ENCODE results near the gene KRT72.
"Not testable (repeated sequence)": the region's sequence is repeated elsewhere in the genome, so short reads cannot be mapped to it uniquely, and the experiment has no call there.

The KRT72 gene

DNA sequence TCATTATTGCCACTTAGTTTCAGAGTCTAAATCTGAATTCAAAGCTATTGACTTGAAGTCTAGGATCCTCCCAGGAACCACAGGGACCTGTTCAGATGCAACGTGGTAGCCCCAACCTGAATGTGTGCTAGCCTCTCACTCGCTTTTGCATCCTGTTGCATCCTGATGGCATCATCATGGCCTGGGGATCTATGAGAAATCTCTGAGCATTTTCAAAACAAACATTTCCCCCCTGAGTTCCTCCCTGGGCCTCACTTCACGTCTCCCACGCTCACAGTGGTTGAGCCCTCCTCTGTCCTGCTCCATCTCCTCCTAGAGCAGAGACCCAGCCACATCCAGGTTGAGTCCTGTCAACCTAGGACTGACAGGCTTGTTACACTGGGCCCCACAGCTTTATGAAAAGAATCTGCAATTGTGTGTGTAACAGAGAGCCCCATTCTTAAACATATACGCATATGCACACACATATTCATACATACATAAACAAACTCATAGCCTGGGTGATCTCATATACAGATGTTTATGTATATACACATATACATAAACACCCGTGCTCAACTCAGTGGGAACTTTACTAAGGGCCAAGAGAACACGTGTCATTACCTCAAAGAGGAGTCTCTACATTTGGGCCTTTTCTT lies 5.4 kb upstream of the KRT72 start:
- DNase-seq (ENCODE audit: low read depth in 2 of 2) = no peak

DNA sequence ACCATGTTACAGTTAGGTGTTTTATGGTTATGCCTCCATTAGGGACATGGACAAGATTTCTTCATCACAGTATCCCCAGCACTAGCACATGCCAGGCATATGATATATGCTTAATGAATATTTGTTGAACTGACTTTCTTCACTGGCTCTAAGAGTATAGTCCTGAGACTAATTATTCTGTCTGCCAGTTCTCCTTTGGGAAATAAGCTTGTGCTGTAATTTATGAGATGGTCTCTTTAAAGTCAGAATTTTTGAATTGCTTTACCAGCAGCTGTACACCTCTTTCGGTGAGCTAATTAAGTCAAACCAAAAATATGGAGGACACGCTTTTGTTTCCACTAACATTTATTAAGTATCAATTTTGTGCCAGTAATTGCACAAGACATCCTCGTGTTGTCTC lies 4.8 kb upstream of the KRT72 start:
- DNase-seq (ENCODE audit: low read depth in 2 of 2) = no peak

GRCh38 chr12:52605542-52605941 lies 4.3 kb upstream of the KRT72 start:
- DNase-seq (ENCODE audit: low read depth in 2 of 2) = no peak

- DNase-seq (ENCODE audit: low read depth in 2 of 2) = no peak
These were observed 3.6 kb upstream of the KRT72 start for GRCh38 chr12:52604859-52605258.

DNA sequence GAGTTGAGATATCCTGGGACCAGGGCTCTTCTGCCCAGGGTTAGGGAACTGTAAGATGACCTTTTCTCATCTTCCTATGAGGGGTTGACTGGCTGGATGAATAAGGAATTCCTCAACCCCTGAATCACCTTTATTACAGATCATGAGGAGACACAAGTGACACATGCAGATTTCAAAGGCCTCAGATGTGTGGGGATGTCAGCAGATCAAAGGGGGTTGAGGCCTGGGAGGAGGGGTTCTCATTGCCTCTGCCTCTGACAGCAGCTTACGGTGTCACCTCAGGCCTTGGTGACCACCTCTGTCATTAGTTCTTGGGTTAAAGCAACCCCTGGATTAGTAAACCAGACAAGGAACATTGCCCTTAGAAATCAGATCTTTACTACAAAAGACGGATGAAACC lies 2.1 kb upstream of the KRT72 start:
- DNase-seq (ENCODE audit: low read depth in 2 of 2) = no peak

DNA sequence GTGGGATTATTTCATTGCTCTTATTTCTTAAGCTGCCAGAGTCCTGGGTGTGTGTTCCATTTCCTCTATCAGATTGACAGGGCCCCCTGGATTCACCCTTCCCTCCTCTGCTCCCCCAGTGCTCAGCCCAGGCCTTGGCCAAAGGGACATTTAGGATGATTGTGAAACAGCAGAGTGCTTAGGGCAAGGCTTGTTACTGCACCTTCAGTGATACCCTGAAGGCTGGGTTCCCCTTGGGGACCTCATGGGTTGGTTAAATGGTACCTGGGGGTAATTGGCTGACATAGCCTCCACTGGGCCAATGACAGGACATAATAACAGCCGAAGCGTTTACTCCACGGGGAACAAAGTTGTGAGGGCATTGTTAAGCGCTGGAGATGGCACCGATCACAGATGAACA lies 1.3 kb upstream of the KRT72 start:
- no peak for DNase-seq (ENCODE audit: low read depth in 2 of 2)

- no peak for DNase-seq (ENCODE audit: low read depth in 2 of 2)
These were observed 408 bp upstream of the KRT72 start for GRCh38 chr12:52601671-52602070.

GRCh38 chr12:52600475-52600874 lies 788 bp downstream of the KRT72 start:
- no peak for DNase-seq (ENCODE audit: low read depth in 2 of 2)

DNA sequence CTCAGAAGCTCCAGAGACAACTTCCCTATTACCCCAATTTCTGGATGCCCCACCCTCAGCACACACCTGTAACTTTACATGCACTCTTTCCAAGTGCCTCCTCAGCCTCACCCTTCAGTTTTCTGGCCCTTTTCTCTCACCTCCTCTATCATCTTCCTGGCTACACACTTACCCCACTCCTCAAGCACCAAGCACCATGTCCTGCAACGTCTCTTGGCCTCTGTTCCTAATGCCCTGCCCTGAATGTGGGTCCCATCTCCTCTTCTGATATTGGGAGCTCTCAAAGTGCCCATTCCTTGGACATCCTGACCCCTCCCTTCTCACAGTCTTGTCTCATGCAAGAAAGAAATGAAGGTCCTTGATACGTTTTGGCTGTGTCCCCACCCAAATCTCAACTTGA lies 1.2 kb downstream of the KRT72 start:
- DNase-seq (ENCODE audit: low read depth in 2 of 2) = no peak

DNA sequence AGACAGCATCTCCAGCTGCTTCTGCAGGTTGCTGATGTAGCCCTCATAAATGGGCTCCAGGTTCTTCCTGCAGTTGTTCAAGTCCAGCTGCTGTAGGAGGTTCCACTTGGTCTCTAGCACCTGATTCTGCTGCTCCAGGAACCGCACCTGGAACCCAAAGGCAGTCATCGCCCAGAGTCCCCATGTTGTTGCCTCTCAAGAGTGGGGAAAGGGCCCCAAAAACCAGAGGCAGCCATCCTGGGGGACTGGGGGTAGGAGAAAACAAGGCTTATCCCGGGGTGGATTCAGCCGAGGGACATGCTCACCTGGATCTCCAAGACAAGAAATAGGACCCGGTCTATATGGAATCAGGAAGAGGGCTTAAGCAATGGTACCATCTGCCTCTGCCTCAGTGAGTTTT lies 2.3 kb downstream of the KRT72 start:
- DNase-seq (ENCODE audit: low read depth in 2 of 2) = no peak

DNA sequence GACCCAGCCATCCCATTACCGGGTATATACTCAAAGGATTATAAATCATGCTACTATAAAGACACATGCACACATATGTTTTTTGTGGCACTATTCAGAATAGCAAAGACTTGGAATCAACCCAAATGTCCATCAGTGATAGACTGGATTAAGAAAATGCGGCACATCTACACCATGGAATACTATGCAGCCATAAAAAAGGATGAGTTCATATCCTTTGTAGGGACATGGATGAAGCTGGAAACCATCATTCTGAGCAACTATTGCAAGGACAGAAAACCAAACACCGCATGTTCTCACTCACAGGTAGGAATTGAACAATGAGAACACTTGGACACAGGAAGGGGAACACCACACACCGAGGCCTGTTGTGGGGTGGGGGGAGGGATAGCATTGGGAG lies 7.0 kb downstream of the KRT72 start:
- DNase-seq (ENCODE audit: low read depth in 2 of 2) = not testable (repeated sequence)

GRCh38 chr12:52591521-52591920 lies 9.7 kb downstream of the KRT72 start:
- no peak for DNase-seq (ENCODE audit: low read depth in 2 of 2)

- DNase-seq (ENCODE audit: low read depth in 2 of 2) = no peak
These were observed 11.2 kb downstream of the KRT72 start for GRCh38 chr12:52590021-52590420.

DNA sequence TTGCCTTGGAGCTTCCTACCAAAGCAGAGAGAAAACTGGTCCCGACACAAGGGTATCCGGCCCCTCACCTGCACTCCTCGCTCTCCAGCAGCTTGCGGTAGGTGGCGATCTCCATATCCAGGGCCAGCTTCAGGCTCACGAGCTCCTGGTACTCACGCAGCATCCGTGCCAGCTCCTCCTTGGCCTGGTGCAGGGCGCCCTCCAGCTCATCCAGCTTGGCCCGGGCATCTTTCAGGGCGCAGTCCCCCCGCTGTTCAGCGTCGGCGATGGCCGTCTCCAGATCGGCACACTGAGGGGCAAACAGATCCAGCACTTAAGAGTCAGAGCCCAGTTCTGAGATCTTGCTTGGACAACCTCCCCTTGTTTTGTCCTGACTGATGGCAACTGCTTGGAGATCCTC lies 13.7 kb downstream of the KRT72 start:
- no peak for DNase-seq (ENCODE audit: low read depth in 2 of 2)

GRCh38 chr12:52585946-52586345 lies 15.3 kb downstream of the KRT72 start:
- peak; percentile 44 to 48 for DNase-seq (ENCODE audit: low read depth in 2 of 2)

DNA sequence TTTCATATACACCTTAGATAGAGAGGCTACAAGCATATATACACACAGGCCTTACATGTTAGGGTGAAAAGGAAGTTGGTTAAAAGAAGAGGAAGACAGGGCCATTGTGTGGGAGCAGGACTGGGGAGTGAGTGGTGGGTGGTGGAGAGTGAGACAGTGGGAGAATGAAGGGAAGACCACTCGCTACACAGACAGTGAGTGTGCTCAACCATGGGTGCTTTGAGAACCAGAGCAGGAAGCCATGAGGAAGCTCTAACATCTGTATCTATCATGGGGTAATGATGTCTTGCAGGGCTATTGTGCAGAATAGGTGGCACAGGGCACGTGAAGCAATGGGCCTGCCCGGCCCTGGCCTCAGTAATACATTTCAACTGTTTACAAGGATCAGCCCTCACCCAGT lies 16.2 kb downstream of the KRT72 start:
- DNase-seq (ENCODE audit: low read depth in 2 of 2) = no peak

DNA sequence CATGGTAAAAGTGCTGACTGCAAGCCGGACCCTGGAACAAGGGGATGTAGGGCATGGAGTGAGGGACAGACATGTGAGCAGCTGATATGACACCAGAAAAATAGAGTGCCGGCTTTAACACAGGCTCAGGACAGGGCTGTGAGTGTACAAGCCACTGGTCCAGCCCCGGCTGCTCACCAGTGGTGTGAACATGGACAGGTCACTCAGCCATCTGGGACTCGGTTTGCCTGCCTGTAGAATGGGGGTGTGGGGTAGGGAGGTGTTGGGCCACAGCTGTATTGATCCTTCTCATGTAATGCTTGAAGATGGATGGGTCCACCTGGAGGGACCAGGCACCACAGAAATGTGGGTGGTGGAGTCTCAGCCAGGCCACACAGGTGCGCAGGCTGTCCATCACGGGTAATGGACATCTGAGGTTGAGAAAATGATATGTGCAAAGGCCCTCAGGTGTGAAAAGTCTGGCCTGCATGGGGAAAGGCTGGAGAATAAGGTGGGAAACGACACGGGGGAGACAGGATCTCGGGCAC lies 17.0 kb downstream of the KRT72 start:
- no peak for DNase-seq (ENCODE audit: low read depth in 2 of 2)

GRCh38 chr12:52582971-52583456 lies 18.2 kb downstream of the KRT72 start:
- peak; percentile 24 to 42 for DNase-seq (ENCODE audit: low read depth in 2 of 2)

- DNase-seq (ENCODE audit: low read depth in 2 of 2) = no peak
These were observed 18.8 kb downstream of the KRT72 start for GRCh38 chr12:52582486-52582885.

GRCh38 chr12:52581481-52581880 lies 19.8 kb downstream of the KRT72 start:
- DNase-seq (ENCODE audit: low read depth in 2 of 2) = no peak

DNA sequence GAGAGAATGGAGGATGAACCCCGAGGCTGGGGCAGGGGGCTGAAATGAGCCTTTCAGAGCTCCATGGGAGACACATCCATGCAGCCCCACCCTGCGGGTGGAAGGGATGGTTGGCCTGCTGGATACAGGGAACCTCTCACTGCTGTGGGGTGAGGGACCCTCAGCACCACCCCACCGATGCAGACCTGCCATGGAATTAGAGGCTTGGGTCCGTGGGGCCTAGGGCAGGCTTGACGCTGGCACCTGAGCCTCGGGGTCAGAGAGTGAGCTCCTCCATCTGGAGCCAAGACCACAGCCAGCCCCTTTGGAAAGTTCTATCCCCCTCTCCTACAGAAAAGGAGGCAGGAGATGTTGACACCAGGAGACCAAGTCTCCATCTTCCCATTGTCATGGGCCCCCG lies 20.2 kb downstream of the KRT72 start:
- DNase-seq (ENCODE audit: low read depth in 2 of 2) = no peak

DNA sequence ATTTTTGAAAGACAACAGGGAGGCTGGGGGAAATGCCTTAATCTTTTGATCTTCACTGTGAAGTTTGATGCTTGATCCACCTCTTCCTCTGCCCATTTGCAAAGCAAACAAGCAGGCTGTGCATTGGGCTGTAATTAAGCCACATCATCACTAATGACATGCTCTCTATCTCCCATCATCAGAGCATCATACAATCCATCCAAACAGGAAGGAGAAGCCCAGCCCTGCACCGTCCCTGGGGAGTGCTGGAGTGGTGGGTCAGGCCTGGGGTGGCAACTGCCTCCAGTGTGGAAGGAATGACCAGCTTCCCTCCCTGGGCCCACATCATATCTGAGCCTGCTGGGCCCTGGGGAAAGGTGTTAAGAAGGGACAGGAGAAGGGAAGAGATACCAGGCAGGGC lies 20.8 kb downstream of the KRT72 start:
- DNase-seq (ENCODE audit: low read depth in 2 of 2) = no peak

DNA sequence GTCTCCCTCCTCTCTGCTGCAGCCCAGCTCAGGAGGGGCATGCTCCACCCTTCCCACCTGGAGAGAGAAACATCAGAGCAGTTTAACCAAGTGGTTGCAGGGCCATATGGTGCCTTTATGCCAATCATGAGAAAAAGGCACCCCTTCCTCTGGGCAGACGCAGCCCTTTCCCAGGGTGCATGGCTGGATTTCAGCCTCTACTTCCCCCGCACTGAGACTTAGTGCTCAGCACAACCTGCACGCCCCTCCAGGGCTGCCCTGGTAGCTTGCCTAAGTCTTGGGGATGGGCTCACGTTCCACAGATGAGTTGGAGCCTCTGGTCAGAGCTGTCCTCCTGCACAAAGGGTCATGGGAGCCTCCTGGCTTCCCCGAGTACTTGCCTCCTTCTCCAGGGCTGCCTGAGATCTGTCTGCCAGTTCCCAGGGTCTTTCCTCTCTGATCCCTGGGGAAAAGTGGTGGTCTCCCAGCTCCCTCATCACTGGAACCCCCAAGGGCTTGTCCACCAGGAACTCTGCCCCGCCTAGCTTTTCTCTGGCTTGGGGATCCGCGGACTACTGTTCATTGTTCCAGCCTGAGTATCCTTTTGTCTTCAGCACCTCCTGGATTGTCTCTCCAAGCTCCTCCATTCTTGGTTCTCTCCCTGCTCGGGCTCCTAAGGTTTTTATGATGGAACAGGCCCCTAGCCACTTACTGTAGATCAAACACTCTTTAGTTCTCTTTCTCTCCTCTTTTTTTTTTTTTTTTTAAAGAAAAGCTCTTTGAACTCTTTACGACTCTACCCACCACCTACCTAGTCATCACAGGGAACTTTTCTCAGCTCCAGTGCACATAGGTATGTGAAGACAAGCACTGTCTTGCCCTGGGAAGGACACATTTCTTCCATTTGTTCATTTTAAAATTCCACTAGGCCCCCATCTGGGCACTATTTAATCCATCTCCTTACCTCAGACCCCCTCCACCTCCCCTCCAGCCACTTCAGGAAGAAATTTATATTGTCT lies 21.5 kb downstream of the KRT72 start:
- no peak for DNase-seq (ENCODE audit: low read depth in 2 of 2)

Measured in stimulated activated CD8-positive, alpha-beta memory T cell treated with anti-CD3 and anti-CD28 coated beads, Interleukin-2, amount 100 ng/mL, for 1 hour (primary cell).